ENCODE data around the gene TESK2. TPM values are rescaled to one million over a fixed set of nuclear protein-coding genes. Genes with fewer than 3 reads are reported as not detected.
A peak's percentile ranks its signal among the peaks of the same experiment; 100 is the strongest.
"Not testable (repeated sequence)": the region's sequence is repeated elsewhere in the genome, so short reads cannot be mapped to it uniquely, and the experiment has no call there.

The TESK2 gene
- polyA plus RNA-seq, 1 donor from 2014 or later, result 0.51 TPM

GRCh38 chr1:45491487-45492260 is 711 bp upstream of the TESK2 start:
- Histone ChIP-seq H3K9me2 (ENCODE audit: insufficient read depth, low read length) (no peaks in the 10 kb centered on the region), H3K9ac (ENCODE audit: low read length) (no peak overlapping the region), H3K4me2 (ENCODE audit: low read length) (peak overlapping the region; percentile 11), H3F3A (ENCODE audit: insufficient read depth, low read length, poor library complexity, severe bottlenecking) (no peaks in the 10 kb centered on the region), H3K9me3 (ENCODE audit: low read length) (no peaks in the 10 kb centered on the region), H3K27ac (ENCODE audit: low read length) (no peak overlapping the region), H3K79me2 (replicated peaks; ENCODE audit: insufficient read depth, low read length) (no peaks in the 10 kb centered on the region), H3K4me3 (ENCODE audit: low read length) (peak overlapping the region; percentile 77), H3K27me3 (ENCODE audit: insufficient read depth, low read depth, low read length) (peaks cover 27% of the 10 kb centered on the region), H2AFZ (ENCODE audit: low read depth, low read length) (no peak overlapping the region), H4K20me1 (ENCODE audit: insufficient read depth) (no peaks in the 10 kb centered on the region), H3K36me3 (ENCODE audit: insufficient read depth, low read length) (no peaks in the 10 kb centered on the region)
- TF ChIP-seq MXI1 (conservative IDR thresholded peaks at IDR 0.05; ENCODE audit: poor library complexity, severe bottlenecking) (no peak), EP300 (conservative IDR thresholded peaks at IDR 0.05; ENCODE audit: poor library complexity, severe bottlenecking) (no peak), TAF1 (IDR thresholded peaks at IDR 0.05; ENCODE audit: low read depth) (no peak), CTCF (IDR thresholded peaks at IDR 0.05; ENCODE audit: poor library complexity, severe bottlenecking) (no peak), SMC3 (conservative IDR thresholded peaks at IDR 0.05; ENCODE audit: poor library complexity) (no peak), RAD21 (conservative IDR thresholded peaks at IDR 0.05) (no peak), POLR2AphosphoS5 (IDR thresholded peaks at IDR 0.05) (no peak), EZH2 (IDR thresholded peaks at IDR 0.05; ENCODE audit: borderline replicate concordance, insufficient read depth, low read length, poor library complexity, severe bottlenecking) (no peak), REST (IDR thresholded peaks at IDR 0.05; ENCODE audit: borderline replicate concordance) (no peak)

GRCh38 chr1:45490121-45490625 is 790 bp downstream of the TESK2 start:
- H3K9me3 ChIP-seq (ENCODE audit: low read length), result no peaks in the 10 kb centered on the region
- peaks cover 27% of the 10 kb centered on the region for H3K27me3 ChIP-seq (ENCODE audit: insufficient read depth, low read depth, low read length)
- H3K9me2 ChIP-seq (ENCODE audit: insufficient read depth, low read length), result no peaks in the 10 kb centered on the region
- peak overlapping the region; percentile 54 for H3K4me2 ChIP-seq (ENCODE audit: low read length)
- peak overlapping the region; percentile 57 for H2AFZ ChIP-seq (ENCODE audit: low read depth, low read length)
- H3K36me3 ChIP-seq (ENCODE audit: insufficient read depth, low read length), result no peaks in the 10 kb centered on the region
- peak overlapping the region; percentile 58 for H3K9ac ChIP-seq (ENCODE audit: low read length)
- no peaks in the 10 kb centered on the region for H4K20me1 ChIP-seq (ENCODE audit: insufficient read depth)
- no peaks in the 10 kb centered on the region for H3F3A ChIP-seq (ENCODE audit: insufficient read depth, low read length, poor library complexity, severe bottlenecking)
- H3K79me2 ChIP-seq (replicated peaks; ENCODE audit: insufficient read depth, low read length), result no peaks in the 10 kb centered on the region
- no peak for TF ChIP-seq SMC3 (conservative IDR thresholded peaks at IDR 0.05; ENCODE audit: poor library complexity)
- no peak overlapping the region for H3K27ac ChIP-seq (ENCODE audit: low read length)
- peak overlapping the region; percentile 77 for H3K4me3 ChIP-seq (ENCODE audit: low read length)

- not testable (repeated sequence) for H3K9me3 ChIP-seq (ENCODE audit: low read length); H3K9ac ChIP-seq (ENCODE audit: low read length); H3K4me3 ChIP-seq (ENCODE audit: low read length); H3K27ac ChIP-seq (ENCODE audit: low read length); H3K36me3 ChIP-seq (ENCODE audit: insufficient read depth, low read length); H4K20me1 ChIP-seq (ENCODE audit: insufficient read depth); H2AFZ ChIP-seq (ENCODE audit: low read depth, low read length); H3K4me2 ChIP-seq (ENCODE audit: low read length); H3F3A ChIP-seq (ENCODE audit: insufficient read depth, low read length, poor library complexity, severe bottlenecking); H3K79me2 ChIP-seq (replicated peaks; ENCODE audit: insufficient read depth, low read length); H3K9me2 ChIP-seq (ENCODE audit: insufficient read depth, low read length)
- peaks cover 27% of the 10 kb centered on the region for H3K27me3 ChIP-seq (ENCODE audit: insufficient read depth, low read depth, low read length)
Measured at GRCh38 chr1:45489379-45489778, 1.6 kb downstream of the TESK2 start.

All from neural cell (in vitro differentiated cells).